GM12892 (cell line): ENCODE results near the gene GTPBP4.

Experiments used
- POLR2A ChIP-seq: IDR thresholded peaks from 2 replicates; pipeline ENCODE4 v1.6.1; 2011; ENCODE audit warnings: low read depth, low read length, control low read depth
- POLR2AphosphoS5 ChIP-seq: IDR thresholded peaks from 2 replicates; pipeline ENCODE4 v1.6.1; 2011; ENCODE audit warnings: low read depth, low read length, control low read depth
- TAF1 ChIP-seq: IDR thresholded peaks from 2 replicates; pipeline ENCODE4 v1.6.1; 2011; ENCODE audit warnings: low read depth, mild to moderate bottlenecking, control low read depth, low read length, borderline replicate concordance

GRCh38 chr10:944034-944831 lies 44.0 kb upstream of the GTPBP4 start:
- TF ChIP-seq POLR2A: no peak
- no peak for TF ChIP-seq POLR2AphosphoS5
- TF ChIP-seq TAF1: no peak
